ENCODE results near the gene GAGE13.
"Not testable (repeated sequence)": the region's sequence is repeated elsewhere in the genome, so short reads cannot be mapped to it uniquely, and the experiment has no call there.

GAGE13 gene, protein sequence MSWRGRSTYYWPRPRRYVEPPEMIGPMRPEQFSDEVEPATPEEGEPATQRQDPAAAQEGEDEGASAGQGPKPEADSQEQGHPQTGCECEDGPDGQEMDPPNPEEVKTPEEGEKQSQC

DNA sequence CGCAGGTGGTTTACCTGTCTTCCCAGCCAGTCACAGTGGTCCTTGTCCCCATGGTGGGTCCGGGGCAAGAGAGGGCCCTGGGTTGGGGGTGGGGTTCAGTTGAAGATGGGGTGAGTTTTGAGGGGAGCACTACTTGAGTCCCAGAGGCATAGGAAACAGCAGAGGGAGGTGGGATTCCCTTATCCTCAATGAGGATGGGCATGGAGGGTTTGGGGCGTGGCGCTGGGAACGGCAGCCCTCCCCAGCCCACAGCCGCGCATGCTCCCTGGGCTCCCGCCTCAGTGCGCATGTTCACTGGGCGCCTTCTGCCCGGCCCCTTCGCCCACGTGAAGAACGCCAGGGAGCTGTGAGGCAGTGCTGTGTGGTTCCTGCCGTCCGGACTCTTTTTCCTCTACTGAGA, at the start of gene GAGE13:
Gene GAGE13 (plus strand): TSS at position 301 of the 400 bp plus-strand sequence. CDS start 1,156 bp downstream, outside the sequence.
- H3K4me3 ChIP-seq, H3K27ac ChIP-seq: not testable (repeated sequence)

DNA sequence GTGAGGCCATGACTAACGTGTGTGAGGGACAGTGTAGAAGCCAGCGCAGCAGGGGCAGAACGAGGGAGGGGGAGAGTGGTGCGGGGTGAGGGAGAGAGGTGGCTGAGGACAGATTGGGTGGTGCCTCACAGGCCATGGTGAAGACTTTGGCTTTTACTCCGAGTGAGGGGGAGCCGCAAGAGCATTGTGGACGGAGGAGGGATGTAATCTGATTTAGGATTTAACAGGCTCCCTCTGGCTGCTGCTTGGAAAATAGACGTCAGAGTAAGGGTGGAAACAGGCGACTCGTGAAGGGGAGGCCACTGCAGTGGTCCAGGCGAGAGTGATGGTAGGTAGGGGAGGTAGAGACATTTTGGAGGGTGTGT, 48.8 kb upstream of the GAGE13 start:
- Histone ChIP-seq H3K4me3 (no peak overlapping the region), H3K27ac (no peak overlapping the region)

DNA sequence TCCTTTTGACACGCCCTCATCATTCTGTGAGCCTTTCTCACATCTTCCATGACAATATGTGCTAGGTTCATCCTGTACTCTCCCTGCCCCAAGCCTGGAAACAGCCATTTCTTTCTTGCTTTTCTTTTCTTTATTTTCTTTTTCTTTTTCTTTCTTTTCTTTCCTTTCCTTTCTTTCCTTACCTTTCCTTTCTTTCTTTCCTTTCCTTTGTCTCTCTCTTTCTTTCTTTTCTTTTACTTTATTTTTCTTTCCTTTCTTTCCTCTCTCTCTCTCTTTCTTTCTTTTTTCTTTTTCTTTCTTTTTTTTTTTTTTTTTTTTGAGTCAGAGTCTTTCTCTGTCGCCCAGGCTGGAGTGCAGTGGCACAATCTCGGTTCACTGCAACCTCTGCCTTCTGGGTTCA, 47.2 kb upstream of the GAGE13 start:
- Histone ChIP-seq H3K4me3 (no peak overlapping the region), H3K27ac (no peak overlapping the region)

DNA sequence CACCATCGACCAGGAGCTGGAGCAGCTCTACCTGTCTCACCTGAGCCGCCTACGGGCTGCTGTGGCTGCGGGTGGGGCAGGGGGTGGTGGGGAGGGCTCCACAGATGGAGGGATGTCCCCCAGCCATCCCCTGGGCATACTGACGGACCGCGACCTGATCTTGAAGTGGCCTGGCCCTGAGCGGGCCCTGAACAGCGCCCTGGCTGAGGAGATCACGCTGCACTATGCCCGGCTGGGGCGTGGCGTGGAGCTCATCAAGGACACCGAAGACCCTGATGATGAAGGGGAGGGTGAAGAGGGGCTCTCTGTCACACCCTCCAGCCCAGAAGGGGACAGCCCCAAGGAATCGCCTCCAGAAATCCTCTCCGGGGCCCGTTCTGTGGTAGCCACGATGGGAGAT, 45.2 kb upstream of the GAGE13 start:
- Histone ChIP-seq H3K4me3 (no peak overlapping the region), H3K27ac (no peak overlapping the region)

DNA sequence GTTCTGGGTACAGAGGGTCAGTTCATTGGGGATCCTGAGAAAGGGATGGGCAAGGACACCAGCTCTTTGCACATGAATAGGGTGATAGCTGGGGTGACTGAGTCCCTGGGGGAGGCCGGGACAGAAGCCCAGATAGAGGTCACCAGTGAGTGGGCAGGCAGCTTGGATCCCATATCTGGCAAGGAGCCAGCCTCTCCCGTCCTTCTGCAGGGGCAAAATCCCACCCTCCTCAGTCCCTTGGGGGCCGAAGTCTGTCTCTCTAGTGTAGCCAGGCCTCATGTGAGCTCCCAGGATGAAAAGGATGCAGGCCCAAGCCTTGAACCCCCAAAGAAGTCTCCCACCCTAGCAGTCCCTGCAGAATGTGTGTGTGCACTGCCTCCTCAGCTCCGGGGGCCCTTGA, 44.8 kb upstream of the GAGE13 start:
- Histone ChIP-seq H3K4me3 (no peak overlapping the region), H3K27ac (no peak overlapping the region)

DNA sequence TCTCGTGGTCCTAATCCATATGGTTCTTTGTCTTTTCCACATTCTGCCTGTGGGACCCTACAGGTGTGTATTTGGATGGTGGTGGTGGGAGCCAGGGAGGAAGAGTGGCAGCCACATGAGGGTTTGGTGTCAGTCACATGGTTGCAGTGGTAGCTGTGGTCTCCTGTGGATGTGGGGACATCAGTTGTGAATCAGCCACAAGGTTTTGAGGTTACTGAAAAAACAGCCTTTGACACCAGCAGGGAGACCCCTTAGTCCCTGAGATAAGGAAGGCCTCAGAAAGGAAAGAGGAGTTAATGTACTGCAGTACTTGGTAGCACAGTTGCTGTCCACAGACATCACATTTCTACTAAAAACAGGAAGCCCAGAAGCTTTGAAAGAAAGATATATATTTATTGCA, 43.7 kb upstream of the GAGE13 start:
- no peak overlapping the region for H3K4me3 ChIP-seq
- H3K27ac ChIP-seq: no peak overlapping the region

DNA sequence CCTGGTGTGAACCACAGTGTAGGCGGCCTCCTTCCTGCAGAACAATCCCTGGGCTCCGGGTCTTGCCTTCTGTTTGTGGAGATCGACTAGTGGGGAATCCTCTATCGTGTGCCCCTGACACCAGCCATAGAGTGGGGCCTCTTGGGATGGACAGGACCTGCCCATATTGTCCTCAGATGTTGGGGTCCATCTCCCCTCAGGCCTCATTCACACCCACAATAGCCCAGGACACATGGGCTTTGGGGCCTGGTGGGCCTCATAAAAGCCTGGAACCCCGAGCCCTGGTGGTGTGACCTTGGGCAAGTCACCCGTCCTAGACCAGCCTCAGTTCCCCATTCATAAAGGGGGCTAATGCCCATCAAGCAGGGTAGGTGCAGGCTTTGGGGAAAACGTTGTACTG, 41.2 kb upstream of the GAGE13 start:
- no peak overlapping the region for H3K4me3 ChIP-seq
- no peak overlapping the region for H3K27ac ChIP-seq

DNA sequence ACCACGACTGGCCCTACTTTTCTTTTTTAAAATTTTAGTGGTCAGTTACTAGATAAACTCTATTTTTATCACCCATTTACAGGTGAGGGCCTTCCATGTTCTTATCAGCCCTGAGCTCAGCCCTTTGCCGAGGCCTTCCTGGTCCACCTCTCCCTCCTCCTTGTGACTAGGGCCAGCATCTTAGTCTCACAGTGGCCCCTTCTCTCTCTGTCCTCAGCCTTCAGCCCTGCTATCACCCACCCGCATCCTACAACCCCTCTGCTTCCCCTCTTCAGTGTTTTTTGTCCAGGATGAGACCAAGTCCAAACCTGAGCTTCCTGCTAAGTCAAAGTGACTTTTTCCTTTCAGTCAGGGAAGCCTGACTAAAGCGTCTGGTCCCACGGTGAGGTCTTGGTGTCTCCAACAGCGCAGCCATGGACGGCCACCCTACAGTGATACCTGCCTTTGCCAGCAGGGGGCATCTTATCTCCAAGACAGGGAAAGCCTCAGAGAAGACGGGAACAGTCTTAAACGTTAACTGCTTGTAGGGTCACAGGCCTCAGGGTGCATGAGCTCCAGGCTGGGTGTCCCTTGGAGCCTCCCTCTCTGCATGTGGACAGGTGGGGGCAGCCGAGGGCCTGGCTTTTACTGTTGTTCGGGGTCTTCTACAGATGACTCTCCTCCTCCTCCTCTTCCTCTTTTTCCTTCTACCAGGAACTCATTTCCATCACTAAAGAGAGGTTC, 39.6 kb upstream of the GAGE13 start:
- H3K4me3 ChIP-seq: no peak overlapping the region

DNA sequence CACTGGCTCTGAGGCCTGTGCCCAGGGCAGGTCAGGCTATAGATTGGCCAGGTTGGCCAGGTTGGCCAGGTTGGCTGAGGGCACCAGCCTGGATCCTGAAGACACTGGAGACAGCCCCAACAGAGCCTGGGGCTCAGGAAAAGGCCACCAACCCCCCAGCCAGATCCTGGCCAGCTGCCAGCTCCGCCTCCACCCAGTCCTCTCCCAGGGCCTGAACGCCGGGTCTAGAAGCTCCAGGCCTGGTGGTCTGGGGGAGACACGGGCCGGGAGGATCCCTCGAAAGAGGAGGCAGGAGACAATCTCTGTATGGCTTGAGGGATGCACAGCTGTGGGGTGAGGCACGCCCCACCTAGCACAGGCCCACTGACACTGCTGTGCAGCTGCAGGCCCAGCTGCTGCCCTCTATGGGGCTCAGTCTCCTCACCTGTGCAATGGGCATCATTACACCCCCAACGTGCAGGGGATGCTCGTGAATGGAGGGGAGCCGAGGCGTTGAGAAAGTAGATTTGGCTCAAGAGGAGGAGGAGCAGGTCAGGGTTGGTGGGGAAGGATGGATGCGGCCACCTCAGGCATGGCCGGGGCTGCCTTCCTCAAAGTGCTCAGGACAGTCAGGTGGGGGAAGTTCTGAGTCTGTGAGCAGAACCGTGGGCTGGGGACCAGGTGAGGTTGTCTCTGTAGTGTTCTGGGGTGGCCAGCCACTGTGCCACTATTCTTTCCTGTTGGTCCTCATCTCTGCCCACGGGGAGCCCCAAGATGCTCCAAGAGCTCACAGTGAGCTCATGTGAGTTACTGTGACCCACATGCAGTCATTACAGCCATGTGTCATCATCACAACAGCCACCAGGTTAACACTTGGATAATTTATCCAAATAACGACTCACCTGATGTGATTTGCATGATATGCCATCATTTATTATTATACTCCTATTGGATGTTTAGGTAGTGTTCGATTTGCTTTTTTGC, 38.7 kb upstream of the GAGE13 start:
- Histone ChIP-seq H3K4me3 (no peak overlapping the region), H3K27ac (no peak overlapping the region)

More for the DNA sequence above, 39.6 kb upstream of the GAGE13 start:
- no peak overlapping the region for H3K27ac ChIP-seq

DNA sequence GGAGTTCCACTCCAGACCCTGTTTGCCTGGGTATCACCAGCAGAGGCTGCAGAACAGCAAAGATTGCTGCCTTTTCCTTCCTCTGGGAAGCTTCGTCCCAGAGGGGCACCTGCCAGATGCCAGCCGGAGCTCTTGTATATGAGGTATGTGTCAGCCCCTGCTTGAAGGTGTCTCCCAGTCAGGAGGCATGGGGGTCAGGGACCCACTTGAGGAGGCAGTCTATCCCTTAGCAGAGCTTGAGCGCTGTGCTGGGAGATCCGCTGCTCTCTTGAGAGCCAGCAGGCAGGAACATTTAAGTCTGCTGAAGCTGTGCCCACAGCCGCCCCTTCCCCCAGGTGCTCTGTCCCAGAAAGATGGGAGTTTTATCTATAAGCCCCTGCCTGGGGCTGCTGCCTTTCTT, 32.1 kb upstream of the GAGE13 start:
- not testable (repeated sequence) for H3K27ac ChIP-seq, H3K4me3 ChIP-seq

DNA sequence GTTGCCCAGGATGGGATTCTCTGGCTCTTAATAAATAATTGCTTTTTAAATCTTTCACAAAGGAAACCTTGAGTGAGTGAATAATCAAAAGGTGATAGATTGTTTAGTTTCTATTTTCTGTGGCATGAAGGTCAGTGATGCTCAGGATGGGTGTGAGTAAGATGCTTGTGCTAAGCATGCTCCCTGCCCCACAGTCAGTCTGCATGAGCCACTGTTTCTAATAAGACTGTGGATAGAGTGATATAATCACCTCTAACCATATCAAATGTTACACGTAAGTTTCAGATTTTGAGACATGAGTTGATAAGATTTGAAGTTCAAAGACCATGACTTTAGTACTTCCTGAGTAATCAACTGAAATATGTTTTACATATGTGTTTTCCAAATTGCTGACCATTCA, 30.7 kb upstream of the GAGE13 start:
- Histone ChIP-seq H3K27ac (no peak overlapping the region), H3K4me3 (no peak overlapping the region)

DNA sequence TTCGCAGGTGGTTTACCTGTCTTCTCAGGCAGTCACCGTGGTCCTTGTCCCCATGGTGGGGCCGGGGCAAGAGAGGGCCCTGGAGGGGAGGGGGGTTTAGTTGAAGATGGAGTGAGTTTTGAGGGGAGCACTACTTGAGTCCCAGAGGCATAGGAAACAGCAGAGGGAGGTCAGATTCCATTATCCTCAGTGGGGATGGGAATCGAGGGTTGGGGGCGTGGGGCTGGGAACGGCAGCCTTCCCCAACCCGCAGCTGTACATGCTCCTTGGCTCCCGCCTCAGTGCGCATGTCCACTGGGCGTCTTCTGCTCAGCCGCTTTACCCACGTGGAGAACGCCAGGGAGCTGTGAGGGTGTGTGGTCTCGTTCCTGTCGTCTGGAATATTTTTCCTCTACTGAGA, 28.0 kb upstream of the GAGE13 start, which contains the start of gene GAGE10:
Gene GAGE10 (plus strand): TSS at position 301 of the 400 bp plus-strand sequence. CDS start 1,214 bp downstream, outside the sequence.
- Histone ChIP-seq H3K27ac (no peak within 1 kb of the TSS), H3K4me3 (no peak within 1 kb of the TSS)

DNA sequence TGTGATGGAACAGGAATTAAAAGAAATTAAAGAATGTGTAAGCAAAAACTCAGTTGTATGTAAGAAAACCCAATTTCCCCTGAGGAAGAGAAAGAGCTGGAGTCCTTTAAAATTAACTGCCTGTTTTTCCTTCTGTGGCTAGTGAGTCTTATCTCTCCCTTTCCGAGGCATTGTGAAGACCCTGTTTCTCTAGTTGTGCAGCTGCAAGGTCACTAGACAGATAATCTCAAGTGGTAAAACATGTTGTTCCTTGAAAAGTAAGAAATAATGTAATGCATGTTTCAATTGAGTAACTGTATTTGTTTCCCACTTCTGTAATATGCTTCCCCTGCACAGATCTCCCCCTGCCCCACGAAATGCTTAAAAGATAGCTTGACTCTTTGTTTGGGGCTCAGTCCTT, 23.6 kb upstream of the GAGE13 start:
- not testable (repeated sequence) for H3K27ac ChIP-seq, H3K4me3 ChIP-seq

DNA sequence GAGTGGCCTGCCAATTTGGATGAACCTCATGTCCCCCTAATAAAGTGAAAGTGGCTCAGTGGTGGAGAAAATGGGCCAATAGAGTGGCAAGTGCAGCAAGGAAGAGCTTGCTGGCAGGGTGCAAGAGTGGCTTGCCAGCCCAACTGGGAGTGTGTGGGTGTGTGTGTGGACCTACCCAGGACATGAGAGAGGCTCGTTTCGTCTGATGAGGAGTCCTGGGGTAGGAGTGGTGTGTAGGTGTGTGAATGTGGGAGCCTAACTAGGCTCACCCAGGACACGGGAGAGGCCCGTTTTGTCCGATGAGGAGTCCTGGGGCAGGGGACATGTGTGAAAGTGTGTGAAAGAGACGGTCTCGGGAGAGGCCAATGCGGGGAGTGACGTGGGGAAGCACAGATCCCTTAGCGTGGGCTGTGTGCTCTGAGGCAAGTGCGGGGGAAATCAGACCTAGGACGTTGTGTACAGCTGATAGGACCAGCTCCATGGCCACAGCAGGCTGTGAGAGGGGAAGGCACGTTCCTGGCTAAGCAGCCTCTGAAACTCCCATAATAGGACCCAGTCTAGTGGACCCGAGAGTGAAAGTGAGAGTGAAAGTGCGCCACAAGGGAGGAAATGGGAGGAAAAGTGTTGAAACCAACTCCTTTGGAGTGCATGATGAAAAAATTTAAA, 22.6 kb upstream of the GAGE13 start:
- H3K27ac ChIP-seq: peak overlapping the region in 15 of 21 experiments; percentile 40 to 83 (median 73)
- H3K4me3 ChIP-seq: peak overlapping the region in 5 of 7 experiments; percentile 9 to 27 (median 12)

DNA sequence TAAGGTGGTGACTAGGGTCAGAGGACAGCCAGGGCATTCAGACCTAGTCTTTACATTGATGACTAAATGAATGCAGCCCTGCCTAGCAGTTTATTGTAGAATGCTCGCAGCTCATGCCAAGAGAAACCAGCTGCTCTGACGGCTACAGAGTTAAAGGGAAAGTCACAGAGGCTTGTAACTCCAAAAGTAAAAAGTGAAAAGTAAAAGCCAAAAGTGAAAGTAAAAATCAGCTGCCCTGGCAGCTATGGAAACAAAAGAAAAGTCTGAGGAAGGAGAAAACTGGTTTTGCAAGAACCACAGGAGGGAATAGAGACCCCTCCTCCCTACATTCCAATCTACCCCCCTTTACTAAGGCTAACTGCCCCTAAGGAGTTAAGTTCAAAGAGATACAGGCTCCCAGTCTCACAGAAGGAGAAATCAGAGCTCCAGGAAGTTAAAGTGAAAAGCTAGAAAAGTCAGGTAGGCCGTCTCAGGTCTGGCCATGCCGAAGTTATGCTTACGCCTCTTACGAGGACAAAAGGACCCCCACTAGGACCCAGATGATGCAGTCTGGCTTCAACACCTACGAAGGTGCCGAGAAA, 21.9 kb upstream of the GAGE13 start:
- H3K27ac ChIP-seq: peak overlapping the region in 17 of 21 experiments; percentile 9 to 83 (median 71)
- H3K4me3 ChIP-seq: peak overlapping the region in 5 of 7 experiments; percentile 9 to 27 (median 12)

DNA sequence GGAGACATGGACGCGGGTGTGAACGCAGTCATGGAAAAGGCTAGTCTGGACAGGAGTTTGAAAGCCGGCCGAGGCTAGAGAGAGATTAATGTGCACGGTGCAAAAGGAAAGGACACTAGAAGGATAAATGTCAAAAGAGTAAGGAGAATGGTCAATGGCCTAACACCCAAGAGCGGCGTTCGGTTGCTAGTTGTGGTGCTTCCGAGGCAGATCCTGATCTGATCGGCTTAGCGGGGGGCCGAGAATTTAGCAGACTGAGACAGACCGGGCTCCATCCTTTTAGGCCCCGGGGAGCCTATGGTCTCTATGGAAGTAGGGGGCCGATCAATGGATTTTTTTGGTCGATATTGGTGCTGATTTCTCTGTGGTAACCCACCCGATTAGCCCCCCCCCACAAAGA, 21.0 kb upstream of the GAGE13 start:
- no peak overlapping the region for H3K4me3 ChIP-seq
- H3K27ac ChIP-seq: peak overlapping the region in 4 of 21 experiments; percentile 77 to 83 (median 80)

DNA sequence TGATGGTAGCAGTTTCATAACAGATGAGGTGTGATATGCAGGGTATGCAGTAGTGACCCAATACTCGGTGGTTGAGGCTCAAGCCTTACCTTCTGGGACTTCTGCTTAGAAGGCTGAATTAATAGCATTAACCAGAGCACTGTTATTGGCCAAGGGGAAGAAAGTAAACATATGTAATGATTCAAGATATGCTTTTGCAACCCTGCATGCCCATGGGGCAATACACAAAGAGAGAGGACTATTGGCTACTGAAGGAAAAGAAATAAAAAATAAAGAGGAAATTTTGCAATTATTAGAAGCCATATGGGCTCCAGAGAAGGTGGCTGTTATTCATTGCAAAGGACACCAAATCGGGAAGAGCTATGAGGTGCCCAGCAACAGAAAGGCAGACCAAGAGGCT, 19.2 kb upstream of the GAGE13 start:
- Histone ChIP-seq H3K27ac (no peak overlapping the region), H3K4me3 (no peak overlapping the region)

DNA sequence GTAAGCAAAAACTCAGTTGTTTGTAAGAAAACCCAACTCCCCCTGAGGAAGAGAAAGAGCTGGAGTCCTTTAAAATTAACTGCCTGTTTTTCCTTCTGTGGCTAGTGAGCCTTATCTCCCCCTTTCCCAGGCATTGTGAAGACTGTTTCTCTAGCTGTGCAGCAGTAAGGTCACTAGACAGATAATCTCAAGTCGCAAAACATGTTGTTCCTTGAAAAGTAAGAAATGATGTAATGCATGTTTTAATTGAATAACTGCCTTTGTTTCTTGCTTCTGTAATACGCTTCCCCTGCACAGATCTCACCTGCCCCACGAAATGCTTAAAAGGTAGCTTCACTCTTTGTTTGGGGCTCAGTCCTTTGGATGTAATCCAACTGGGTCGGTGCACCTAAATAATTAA, 15.3 kb upstream of the GAGE13 start:
- Histone ChIP-seq H3K4me3 (no peak overlapping the region), H3K27ac (no peak overlapping the region)

DNA sequence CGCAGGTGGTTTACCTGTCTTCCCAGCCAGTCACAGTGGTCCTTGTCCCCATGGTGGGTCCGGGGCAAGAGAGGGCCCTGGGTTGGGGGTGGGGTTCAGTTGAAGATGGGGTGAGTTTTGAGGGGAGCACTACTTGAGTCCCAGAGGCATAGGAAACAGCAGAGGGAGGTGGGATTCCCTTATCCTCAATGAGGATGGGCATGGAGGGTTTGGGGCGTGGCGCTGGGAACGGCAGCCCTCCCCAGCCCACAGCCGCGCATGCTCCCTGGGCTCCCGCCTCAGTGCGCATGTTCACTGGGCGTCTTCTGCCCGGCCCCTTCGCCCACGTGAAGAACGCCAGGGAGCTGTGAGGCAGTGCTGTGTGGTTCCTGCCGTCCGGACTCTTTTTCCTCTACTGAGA, 9.6 kb upstream of the GAGE13 start, which contains the start of gene GAGE12J:
Gene GAGE12J (plus strand): TSS at position 301 of the 400 bp plus-strand sequence. CDS start 1,157 bp downstream, outside the sequence.
- not testable (repeated sequence) for H3K4me3 ChIP-seq, H3K27ac ChIP-seq

Data from skin epidermis (tissue), 12 donors.